Liver (tissue), 9 donors: ENCODE data around the gene CBFA2T3. TPM values are rescaled to one million over a fixed set of nuclear protein-coding genes. Genes with fewer than 3 reads are reported as not detected.
"Not testable (repeated sequence)": the region's sequence is repeated elsewhere in the genome, so short reads cannot be mapped to it uniquely, and the experiment has no call there.

ENCODE experiments used
- DNase-seq: peaks from one replicate; pipeline ENCODE4 v3.0.0-alpha.2; 2017; ENCODE audit warnings: low spot score
- H3K27ac ChIP-seq, 2 donors: one replicate each; pipeline ENCODE4 v1.7.0; 2013; ENCODE audit warnings: inconsistent platforms in 2 of 2, low read length in 2 of 2, control low read depth in 1 of 2, low read depth in 1 of 2, mild to moderate bottlenecking in 1 of 2
- H3K27me3 ChIP-seq, 4 donors: one replicate each; pipeline versions ENCODE4 v1.6.1 to v1.7.0; 2013; ENCODE audit warnings: low read length in 3 of 4, inconsistent platforms in 1 of 4, mild to moderate bottlenecking in 1 of 4, moderate library complexity in 1 of 4; ENCODE audit not compliant: control insufficient read depth in 4 of 4, insufficient read depth in 4 of 4
- H3K36me3 ChIP-seq, 4 donors: one replicate each; pipeline versions ENCODE4 v1.6.1 to v1.7.0; 2013; ENCODE audit warnings: low read length in 3 of 4, mild to moderate bottlenecking in 3 of 4, low read depth in 1 of 4, moderate library complexity in 1 of 4; ENCODE audit not compliant: control insufficient read depth in 4 of 4, insufficient read depth in 3 of 4
- H3K4me1 ChIP-seq, 4 donors: one replicate each; pipeline versions ENCODE4 v1.6.1 to v1.7.0; 2013; ENCODE audit warnings: low read length in 3 of 4, mild to moderate bottlenecking in 3 of 4, moderate library complexity in 1 of 4; ENCODE audit not compliant: control insufficient read depth in 4 of 4, insufficient read depth in 4 of 4
- H3K4me3 ChIP-seq, 3 donors: one replicate each; pipeline versions ENCODE4 v1.6.1 to v1.7.0; 2013; ENCODE audit warnings: low read length in 3 of 3, control low read depth in 1 of 3, low read depth in 1 of 3, mild to moderate bottlenecking in 1 of 3
- H3K9ac ChIP-seq, 2 donors: one replicate each; pipeline ENCODE4 v1.7.0; 2013; ENCODE audit warnings: low read length in 2 of 2, mild to moderate bottlenecking in 2 of 2, moderate library complexity in 2 of 2, control low read depth in 1 of 2, low read depth in 1 of 2
- H3K9me3 ChIP-seq, 4 donors: one replicate each; pipeline versions ENCODE4 v1.6.1 to v1.7.0; 2013; ENCODE audit warnings: low read length in 3 of 4; ENCODE audit not compliant: control insufficient read depth in 4 of 4
- ATF3 ChIP-seq: IDR thresholded peaks from 2 replicates; pipeline ENCODE4 v1.6.1; 2016; ENCODE audit warnings: antibody characterized with exemption
- CTCF ChIP-seq: fragments of 150-350 bp; IDR thresholded peaks from 2 replicates; pipeline ENCODE4 v1.5.1; 2017; ENCODE audit warnings: improper control_type of control experiment, low read depth, low read length; ENCODE audit not compliant: missing input control
- EGR1 ChIP-seq, 2 donors: IDR thresholded peaks; 2 replicates each; pipeline ENCODE4 v1.6.1; 2016 to 2018; ENCODE audit warnings: antibody characterized with exemption in 2 of 2, low read depth in 2 of 2
- FOXA2 ChIP-seq: IDR thresholded peaks from 2 replicates; pipeline ENCODE4 v1.6.1; 2016; ENCODE audit warnings: antibody characterized with exemption
- HNF4A ChIP-seq, 2 donors: conservative IDR thresholded peaks; 2 replicates each; pipeline ENCODE4 v1.6.1; 2016; ENCODE audit warnings: antibody characterized with exemption in 2 of 2, mild to moderate bottlenecking in 2 of 2
- HNF4G ChIP-seq: IDR thresholded peaks from 2 replicates; pipeline ENCODE4 v1.6.1; 2016; ENCODE audit warnings: antibody characterized with exemption
- JUND ChIP-seq, 2 donors: IDR thresholded peaks; 2 replicates each; pipeline ENCODE4 v1.6.1; 2016; ENCODE audit warnings: antibody characterized with exemption in 2 of 2
- MAX ChIP-seq: IDR thresholded peaks from 2 replicates; pipeline ENCODE4 v1.6.1; 2016; ENCODE audit warnings: antibody characterized with exemption
- NR2F2 ChIP-seq: IDR thresholded peaks from 2 replicates; pipeline ENCODE4 v1.6.1; 2016; ENCODE audit warnings: antibody characterized with exemption
- RAD21 ChIP-seq, 2 donors: IDR thresholded peaks; 2 replicates each; pipeline ENCODE4 v1.6.1; 2016; ENCODE audit warnings: antibody characterized with exemption in 2 of 2, mild to moderate bottlenecking in 2 of 2
- REST ChIP-seq: IDR thresholded peaks from 2 replicates; pipeline ENCODE4 v1.6.1; 2016; ENCODE audit warnings: antibody characterized with exemption, mild to moderate bottlenecking
- RXRA ChIP-seq, 2 donors: IDR thresholded peaks; 2 replicates each; pipeline ENCODE4 v1.6.1; 2017 to 2018; ENCODE audit warnings: antibody characterized with exemption in 2 of 2, mild to moderate bottlenecking in 1 of 2
- SP1 ChIP-seq: IDR thresholded peaks from 2 replicates; pipeline ENCODE4 v1.6.1; 2018; ENCODE audit warnings: antibody characterized with exemption, mild to moderate bottlenecking
- TAF1 ChIP-seq: conservative IDR thresholded peaks from 2 replicates; pipeline ENCODE4 v1.6.1; 2016; ENCODE audit warnings: antibody characterized with exemption, mild to moderate bottlenecking
- YY1 ChIP-seq: IDR thresholded peaks from 2 replicates; pipeline ENCODE4 v1.6.1; 2016; ENCODE audit warnings: antibody characterized with exemption, mild to moderate bottlenecking
- ZBTB33 ChIP-seq: IDR thresholded peaks from 2 replicates; pipeline ENCODE4 v1.6.1; 2016; ENCODE audit warnings: antibody characterized with exemption
- WGBS: extraction: QIAGEN DNeasy Blood & Tissue Kit; methylation state at CpG from one replicate; pipeline ENCODE4 v1.1.7; 2013; 5-methylcytosine and 5-hydroxymethylcytosine counted together
- polyA plus RNA-seq, 2 donors: library from polyadenylated mRNA; stranded (reverse) in 1 of 2; unstranded in 1 of 2; fragments of 200-250 nt in 1 of 2; fragments of >200 nt in 1 of 2; fragmentation: Nextera tagmentation in 1 of 2; extraction: Ambion mirVana in 1 of 2; gene quantifications; one replicate each; pipeline versions ENCODE4 v1.2.1 to v1.2.3, GENCODE V29; 2013 to 2015
- total RNA-seq, 2 donors: library from RNA; depleted of rRNA; stranded (reverse); fragments of >200 nt; gene quantifications; one replicate each; pipeline ENCODE4 v1.2.3, GENCODE V29; 2014
- donor health status: healthy.
- donor health status: healthy.
- donor health status: healthy.
- donor health status: healthy.
- donor health status: healthy.

The CBFA2T3 gene
- total and polyA plus RNA-seq, 4 donors = 1.4 to 4.5 (median 3.1) TPM

GRCh38 chr16:88894681-88895300 is 82.2 kb downstream of the CBFA2T3 start:
- Histone ChIP-seq H3K27ac (no peak overlapping the region), H3K9me3 (no peaks in the 10 kb centered on the region), H3K9ac (no peak overlapping the region), H3K27me3 (no peaks in the 10 kb centered on the region), H3K36me3 (no peaks in the 10 kb centered on the region), H3K4me1 (no peaks in the 10 kb centered on the region), H3K4me3 (no peak overlapping the region)
- WGBS = 81% methylated on average over 21 of the region's 21 CpGs
- TF ChIP-seq SP1 (no peak), ATF3 (no peak), ZBTB33 (no peak), CTCF (no peak), HNF4G (no peak), RXRA (IDR thresholded peaks at IDR 0.05) (no peak), RAD21 (IDR thresholded peaks at IDR 0.05) (no peak), YY1 (no peak), FOXA2 (no peak), NR2F2 (no peak), HNF4A (conservative IDR thresholded peaks at IDR 0.05) (no peak), TAF1 (no peak), EGR1 (IDR thresholded peaks at IDR 0.05; ENCODE audit: low read depth in 2 of 2) (no peak), JUND (IDR thresholded peaks at IDR 0.05) (no peak), REST (no peak), MAX (no peak)
- no peak for DNase-seq

- not testable (repeated sequence) for H3K36me3 ChIP-seq, DNase-seq, H3K4me3 ChIP-seq, H3K4me1 ChIP-seq, H3K27me3 ChIP-seq, H3K9ac ChIP-seq, H3K27ac ChIP-seq, H3K9me3 ChIP-seq
- WGBS = 97% methylated on average over 5 of the region's 6 CpGs
Observed at GRCh38 chr16:88894266-88894665, 82.7 kb downstream of the CBFA2T3 start.
